Central memory CD8-positive, alpha-beta T cell (primary cell): Measurements from ENCODE around the gene PRR5.
A peak's percentile ranks its signal among the peaks of the same experiment; 100 is the strongest.

Source experiments
- ATAC-seq: fragments of 150-1000 bp; cut with Tn5 transposase; replicated peaks from 2 replicates; pipeline ENCODE4 v1.10.0; 2022; ENCODE audit warnings: mild to moderate bottlenecking, moderate FRiP score, moderate number of reproducible peaks; ENCODE audit not compliant: poor library complexity, severe bottlenecking; ENCODE audit errors: extremely low read depth
- DNase-seq, 2 donors: peaks; one replicate each; pipeline ENCODE4 v3.0.0; 2021; ENCODE audit warnings: low spot score in 2 of 2
- H3K27ac Mint-ChIP-seq: one replicate; pipeline ENCODE4 v1.8.0; 2022; ENCODE audit warnings: low read depth, mild to moderate bottlenecking, moderate library complexity, mixed read lengths
- H3K27me3 Mint-ChIP-seq: one replicate; pipeline ENCODE4 v1.8.0; 2022; ENCODE audit warnings: mixed read lengths
- H3K36me3 Mint-ChIP-seq: one replicate; pipeline ENCODE4 v1.8.0; 2022; ENCODE audit warnings: mild to moderate bottlenecking, moderate library complexity, mixed read lengths; ENCODE audit not compliant: insufficient read depth
- H3K4me1 Mint-ChIP-seq: one replicate; pipeline ENCODE4 v1.8.0; 2022; ENCODE audit warnings: mixed read lengths
- H3K4me3 Mint-ChIP-seq: one replicate; pipeline ENCODE4 v1.8.0; 2022; ENCODE audit warnings: mild to moderate bottlenecking, moderate library complexity, mixed read lengths
- H3K9me3 Mint-ChIP-seq: one replicate; pipeline ENCODE4 v1.8.0; 2022; ENCODE audit warnings: mixed read lengths

PRR5 gene

GRCh38 chr22:44714703-44715350, 12.8 kb downstream of the PRR5 start:
- no peaks in the 10 kb centered on the region for H3K9me3 Mint-ChIP-seq
- H3K4me1 Mint-ChIP-seq = peaks cover 25% of the 10 kb centered on the region
- peaks cover 26% of the 10 kb centered on the region for H3K36me3 Mint-ChIP-seq
- DNase-seq = no peak
- no peak overlapping the region for H3K27ac Mint-ChIP-seq
- ATAC-seq = no peak
- no peaks in the 10 kb centered on the region for H3K27me3 Mint-ChIP-seq
- H3K4me3 Mint-ChIP-seq = no peak overlapping the region

GRCh38 chr22:44718418-44718817, 16.4 kb downstream of the PRR5 start:
- Mint-ChIP-seq H3K36me3 (peaks cover 30% of the 10 kb centered on the region), H3K4me1 (peaks cover 7% of the 10 kb centered on the region)

GRCh38 chr22:44719586-44720368, 17.8 kb downstream of the PRR5 start:
- no peak overlapping the region for H3K4me3 Mint-ChIP-seq
- peaks cover 7% of the 10 kb centered on the region for H3K4me1 Mint-ChIP-seq
- no peaks in the 10 kb centered on the region for H3K9me3 Mint-ChIP-seq
- DNase-seq (no peak), ATAC-seq (no peak)
- peaks cover 34% of the 10 kb centered on the region for H3K36me3 Mint-ChIP-seq
- peak overlapping the region; percentile 41 for H3K27ac Mint-ChIP-seq
- no peaks in the 10 kb centered on the region for H3K27me3 Mint-ChIP-seq

More at GRCh38 chr22:44718418-44718817, 16.4 kb downstream of the PRR5 start:
- no peak overlapping the region for H3K27ac Mint-ChIP-seq
- DNase-seq = no peak
- no peak for ATAC-seq
- H3K27me3 Mint-ChIP-seq = no peaks in the 10 kb centered on the region
- H3K9me3 Mint-ChIP-seq = no peaks in the 10 kb centered on the region
- no peak overlapping the region for H3K4me3 Mint-ChIP-seq

- Mint-ChIP-seq H3K27ac (no peak overlapping the region), H3K27me3 (no peaks in the 10 kb centered on the region), H3K36me3 (peaks cover 32% of the 10 kb centered on the region), H3K4me3 (no peak overlapping the region), H3K4me1 (peaks cover 7% of the 10 kb centered on the region), H3K9me3 (no peaks in the 10 kb centered on the region)
- DNase-seq (no peak), ATAC-seq (no peak)
Observed at GRCh38 chr22:44721213-44721612, 19.2 kb downstream of the PRR5 start.

GRCh38 chr22:44722611-44723010, 20.6 kb downstream of the PRR5 start:
- Mint-ChIP-seq H3K4me3 (no peak overlapping the region), H3K9me3 (no peaks in the 10 kb centered on the region), H3K4me1 (peaks cover 7% of the 10 kb centered on the region), H3K36me3 (peaks cover 30% of the 10 kb centered on the region), H3K27me3 (no peaks in the 10 kb centered on the region), H3K27ac (no peak overlapping the region)
- DNase-seq = no peak
- ATAC-seq = no peak

- H3K9me3 Mint-ChIP-seq = no peaks in the 10 kb centered on the region
- H3K4me3 Mint-ChIP-seq = no peak overlapping the region
- ATAC-seq (no peak), DNase-seq (no peak)
- peaks cover 3% of the 10 kb centered on the region for H3K4me1 Mint-ChIP-seq
- H3K36me3 Mint-ChIP-seq = peaks cover 22% of the 10 kb centered on the region
- no peak overlapping the region for H3K27ac Mint-ChIP-seq
- no peaks in the 10 kb centered on the region for H3K27me3 Mint-ChIP-seq
Observed at GRCh38 chr22:44723801-44724200, 21.8 kb downstream of the PRR5 start.

GRCh38 chr22:44724416-44724815, 22.4 kb downstream of the PRR5 start:
- peaks cover 20% of the 10 kb centered on the region for H3K36me3 Mint-ChIP-seq

GRCh38 chr22:44724859-44725258, 22.9 kb downstream of the PRR5 start:
- H3K27ac Mint-ChIP-seq = peak overlapping the region; percentile 81
- no peaks in the 10 kb centered on the region for H3K27me3 Mint-ChIP-seq
- DNase-seq = no peak
- peaks cover 19% of the 10 kb centered on the region for H3K36me3 Mint-ChIP-seq
- H3K9me3 Mint-ChIP-seq = no peaks in the 10 kb centered on the region
- no peak overlapping the region for H3K4me3 Mint-ChIP-seq
- no peak for ATAC-seq
- no peaks in the 10 kb centered on the region for H3K4me1 Mint-ChIP-seq

More at GRCh38 chr22:44724416-44724815, 22.4 kb downstream of the PRR5 start:
- no peaks in the 10 kb centered on the region for H3K9me3 Mint-ChIP-seq
- H3K27me3 Mint-ChIP-seq = no peaks in the 10 kb centered on the region
- no peak for ATAC-seq
- no peak overlapping the region for H3K4me3 Mint-ChIP-seq
- H3K4me1 Mint-ChIP-seq = no peaks in the 10 kb centered on the region
- DNase-seq = no peak
- H3K27ac Mint-ChIP-seq = peak overlapping the region; percentile 81

- Mint-ChIP-seq H3K9me3 (no peaks in the 10 kb centered on the region), H3K36me3 (peaks cover 17% of the 10 kb centered on the region), H3K27me3 (no peaks in the 10 kb centered on the region), H3K4me3 (no peak overlapping the region), H3K4me1 (no peaks in the 10 kb centered on the region), H3K27ac (no peak overlapping the region)
- ATAC-seq = no peak
- DNase-seq = no peak
Observed at GRCh38 chr22:44726439-44726838, 24.4 kb downstream of the PRR5 start.

- peak overlapping the region; percentile 78 for H3K27ac Mint-ChIP-seq
- ATAC-seq (no peak), DNase-seq (no peak)
- H3K4me1 Mint-ChIP-seq = no peaks in the 10 kb centered on the region
- H3K36me3 Mint-ChIP-seq = peaks cover 21% of the 10 kb centered on the region
- H3K9me3 Mint-ChIP-seq = no peaks in the 10 kb centered on the region
- no peak overlapping the region for H3K4me3 Mint-ChIP-seq
- H3K27me3 Mint-ChIP-seq = no peaks in the 10 kb centered on the region
Observed at GRCh38 chr22:44727148-44727547, 25.1 kb downstream of the PRR5 start.

- H3K27ac Mint-ChIP-seq = peak overlapping the region; percentile 78
- H3K27me3 Mint-ChIP-seq = no peaks in the 10 kb centered on the region
- no peak for ATAC-seq
- H3K4me3 Mint-ChIP-seq = no peak overlapping the region
- H3K36me3 Mint-ChIP-seq = peaks cover 21% of the 10 kb centered on the region
- DNase-seq = no peak
- no peaks in the 10 kb centered on the region for H3K4me1 Mint-ChIP-seq
- H3K9me3 Mint-ChIP-seq = peaks cover 2% of the 10 kb centered on the region
Observed at GRCh38 chr22:44727709-44728108, 25.7 kb downstream of the PRR5 start.

- Mint-ChIP-seq H3K4me3 (no peak overlapping the region), H3K36me3 (peaks cover 16% of the 10 kb centered on the region), H3K4me1 (no peaks in the 10 kb centered on the region), H3K9me3 (peaks cover 4% of the 10 kb centered on the region), H3K27ac (no peak overlapping the region), H3K27me3 (no peaks in the 10 kb centered on the region)
- ATAC-seq (no peak), DNase-seq (no peak)
Observed at GRCh38 chr22:44728761-44729324, 26.8 kb downstream of the PRR5 start.
